Right ventricle myocardium superior (tissue), 1 donor: ENCODE results near the gene RARG. TPM values are rescaled to one million over a fixed set of nuclear protein-coding genes. Genes with fewer than 3 reads are reported as not detected.
A peak's percentile ranks its signal among the peaks of the same experiment; 100 is the strongest.
"Not testable (repeated sequence)": the region's sequence is repeated elsewhere in the genome, so short reads cannot be mapped to it uniquely, and the experiment has no call there.

Experiments
- ATAC-seq: fragments of 200-7000 bp; cut with Tn5 transposase; one replicate; pipeline ENCODE4 v1.9.1; 2020; ENCODE audit warnings: mild to moderate bottlenecking; ENCODE audit not compliant: poor library complexity
- DNase-seq: peaks from one replicate; pipeline ENCODE4 v3.0.0-alpha.2; 2020
- intact Hi-C: fragments of 100-400 bp; cut with DNase I; formaldehyde crosslinking; loops from one replicate; pipeline ENCODE4 v1.11.2; 2022
- total RNA-seq: library from RNA; stranded (reverse); fragmentation: NEBNext Ultra II Directional; extraction: Animal tissue kit (Norgen Biotek cat#: 25700); gene quantifications from one replicate; pipeline ENCODE4 v1.2.1, GENCODE V29; 2021
- donor health status: DM: no; HTN: yes; CAD: no; lungs with severe emphysema.

RARG gene
- total RNA-seq, 1 donor from 2014 or later = 15.4 TPM

DNA sequence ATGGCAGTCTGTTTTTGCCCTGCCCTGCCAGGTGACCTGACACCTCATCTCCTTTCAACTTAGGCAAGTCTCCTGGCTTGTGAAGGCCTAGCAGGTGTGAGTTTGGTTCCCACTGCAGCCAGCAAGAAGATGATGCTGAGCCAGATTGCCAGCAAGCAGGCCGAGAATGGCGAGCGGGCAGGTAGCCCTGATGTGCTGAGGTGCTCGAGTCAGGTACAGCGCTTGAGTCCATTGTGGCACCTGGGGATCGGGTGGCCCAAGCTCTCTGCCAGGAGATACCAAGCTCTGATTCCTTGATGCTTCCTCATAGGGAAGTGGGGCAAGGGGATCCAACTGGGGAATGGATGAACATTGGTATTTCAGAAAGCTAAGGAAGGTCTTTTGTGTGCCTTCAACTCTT lies 47.2 kb downstream of the RARG start:
- DNase-seq (no peak), ATAC-seq (no peak)
- intact Hi-C loops = no loop called here

DNA sequence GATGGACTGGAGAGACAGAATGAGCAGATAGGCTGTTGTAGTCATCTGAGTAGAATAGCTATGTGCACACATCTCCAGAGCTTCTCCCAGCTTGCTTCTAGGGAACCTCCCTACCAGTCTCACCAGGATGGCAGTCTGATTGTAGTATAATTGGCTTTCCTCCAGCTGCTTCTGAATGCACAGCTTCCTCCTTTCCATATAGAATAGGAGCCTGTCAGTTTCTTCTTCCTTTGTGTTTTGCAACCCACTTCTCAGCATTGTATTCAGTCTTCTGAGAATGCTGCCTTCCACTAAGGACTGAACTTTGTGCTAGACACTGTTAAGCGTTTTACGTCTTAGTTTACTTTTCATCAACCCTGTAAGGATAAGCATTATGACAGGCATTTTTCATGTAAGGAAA lies 49.1 kb downstream of the RARG start:
- ATAC-seq (no peak), DNase-seq (no peak)
- intact Hi-C loops = no loop called here

DNA sequence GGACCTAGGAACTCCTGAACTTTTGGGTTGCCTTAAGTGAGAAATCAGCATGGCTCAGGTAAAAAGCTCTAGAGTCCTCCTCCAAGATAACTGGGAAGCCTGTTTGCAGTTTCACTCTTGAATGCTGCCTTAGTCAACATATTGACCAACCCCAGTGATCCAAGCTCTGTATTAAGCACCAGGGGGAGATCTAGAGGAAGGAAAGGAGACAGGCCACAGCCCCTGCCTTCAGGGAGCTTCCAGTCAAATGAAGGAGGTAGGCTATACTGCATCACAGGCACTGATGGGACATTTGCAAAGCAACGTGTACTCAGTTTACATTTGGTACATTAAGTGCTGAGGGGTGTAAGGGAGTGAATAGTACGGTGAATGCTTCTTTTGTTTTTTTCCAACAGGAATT lies 50.1 kb downstream of the RARG start:
- no peak for ATAC-seq
- no peak for DNase-seq
- intact Hi-C loops = no loop called here

DNA sequence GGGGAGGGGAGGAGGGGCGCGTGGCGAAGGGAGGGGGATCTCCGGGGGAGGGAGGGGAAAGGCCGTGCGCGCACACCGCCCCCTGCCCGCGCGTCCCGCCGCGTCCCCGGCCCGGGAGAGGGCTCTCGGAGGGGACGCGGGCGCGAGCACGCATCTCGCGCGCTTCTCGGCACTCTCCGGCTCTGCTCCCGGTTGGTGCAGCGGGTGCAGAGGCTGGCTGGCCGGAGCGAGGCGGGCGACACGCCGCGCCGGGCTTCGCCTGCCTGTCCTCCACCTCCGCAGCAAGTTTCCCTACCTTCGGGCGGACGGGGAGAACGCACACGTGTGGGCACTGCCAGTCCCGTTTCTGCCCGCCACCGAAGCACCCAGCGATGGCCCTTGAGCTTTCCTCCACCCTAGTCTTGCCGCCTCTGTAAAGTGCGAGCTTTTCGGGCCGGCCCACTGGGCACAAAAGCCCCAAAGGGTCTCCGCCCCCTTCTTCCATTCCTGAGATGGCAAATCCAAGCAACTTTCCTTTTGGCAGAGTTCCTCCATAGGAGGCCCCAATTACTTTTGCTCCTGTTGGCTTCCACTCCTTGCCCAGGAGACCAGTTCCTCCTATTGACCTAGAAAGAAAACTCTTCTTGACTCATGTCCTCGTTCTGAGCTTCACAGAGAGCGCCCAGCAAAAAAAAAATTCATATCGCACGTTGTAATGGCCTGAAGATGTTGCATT lies 50.9 kb downstream of the RARG start:
- DNase-seq = peak; percentile 84
- intact Hi-C loops = no loop called here
- ATAC-seq = peak; percentile 83

DNA sequence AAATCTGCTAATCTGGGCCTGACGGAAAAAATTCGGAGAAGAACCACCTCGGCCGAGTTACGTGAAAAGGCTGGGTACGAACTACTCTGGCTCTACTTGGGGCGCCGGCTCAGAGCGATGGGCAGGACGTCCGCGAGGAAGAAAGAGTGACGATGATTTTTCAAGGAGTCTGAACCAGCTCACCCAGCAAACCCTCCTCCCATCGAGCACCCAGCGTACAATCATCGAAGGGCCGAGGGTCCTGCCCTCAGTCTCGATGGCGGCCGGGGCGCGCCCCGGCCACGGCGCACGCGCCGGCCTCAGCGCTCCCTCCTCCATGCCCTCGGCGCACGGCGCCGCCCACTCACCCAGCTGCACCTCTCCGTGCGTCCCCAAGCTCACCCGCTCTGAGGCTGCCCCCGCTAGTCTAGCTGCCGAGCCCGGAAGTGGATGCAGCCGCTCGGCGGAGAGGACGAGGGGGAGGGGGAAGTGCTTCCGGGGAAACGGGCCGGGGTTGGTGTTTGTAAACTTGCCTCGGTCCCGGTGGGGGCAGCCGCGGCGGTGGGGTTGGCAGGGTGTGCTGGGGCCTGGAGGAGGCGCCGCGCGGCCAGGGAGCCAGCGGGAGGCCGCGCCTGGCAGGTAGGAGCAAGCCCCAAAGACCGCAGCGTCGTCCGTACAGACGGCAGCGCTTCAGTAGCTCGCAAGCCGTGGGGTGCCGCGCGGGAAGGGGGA lies 51.6 kb downstream of the RARG start, which contains the start of the genes CSAD and ZNF740:
Gene CSAD, minus strand, starts transcription at position 706 of the 711 bp plus-strand sequence. CDS start 7,455 bp downstream, outside the sequence.
Gene ZNF740, plus strand, starts transcription at position 503 of the 711 bp plus-strand sequence. CDS start 1,262 bp downstream, outside the sequence.
- peak; percentile 99 for ATAC-seq
- intact Hi-C loops = no loop called here
- peak; percentile 99 for DNase-seq

DNA sequence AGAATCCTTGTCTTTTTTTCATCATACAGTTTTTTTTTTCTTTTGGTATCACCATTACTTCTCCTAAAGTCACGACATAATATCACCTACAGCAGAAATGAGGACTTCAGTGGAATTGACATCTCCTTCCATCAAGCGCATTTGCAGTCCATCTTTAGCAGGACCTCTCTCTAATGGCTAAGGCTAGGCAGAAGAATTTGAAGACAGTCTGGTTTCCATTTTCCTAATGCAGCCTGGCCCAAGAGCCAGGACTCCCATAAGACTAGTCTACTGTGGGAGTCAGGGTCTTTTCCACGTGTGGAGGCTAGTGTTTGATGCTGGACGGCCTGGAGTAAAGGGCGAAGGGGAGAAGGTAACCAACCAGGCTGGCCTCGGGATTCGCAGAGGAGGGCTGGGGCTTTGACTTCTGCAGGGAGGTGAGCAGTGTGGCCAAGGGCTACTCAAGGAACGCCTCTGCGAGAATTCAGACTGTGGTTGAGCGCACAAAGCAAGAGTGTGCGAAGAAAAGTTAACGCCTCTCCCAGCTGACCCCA lies 52.3 kb downstream of the RARG start:
- intact Hi-C loops = no loop called here
- ATAC-seq (peak; percentile 32), DNase-seq (no peak)

DNA sequence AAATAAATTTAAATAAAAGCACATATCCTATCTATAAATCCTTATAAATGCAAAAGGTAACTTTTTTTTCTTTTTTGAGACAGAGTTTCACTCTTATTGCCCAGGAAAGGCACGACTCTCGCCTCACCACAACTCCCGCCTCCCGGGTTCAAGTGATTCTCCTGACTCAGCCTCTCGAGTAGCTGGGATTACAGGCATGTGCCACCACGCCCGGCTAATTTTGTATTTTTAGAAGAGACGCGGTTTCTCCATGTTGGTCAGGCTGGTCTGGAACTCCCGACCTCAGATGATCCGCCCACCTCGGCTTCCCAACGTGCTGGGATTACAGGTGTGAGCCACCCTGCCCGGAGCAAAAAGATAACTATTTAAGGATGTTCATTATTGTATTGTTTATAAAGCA lies 53.2 kb downstream of the RARG start:
- DNase-seq, ATAC-seq, intact Hi-C loops: not testable (repeated sequence)

DNA sequence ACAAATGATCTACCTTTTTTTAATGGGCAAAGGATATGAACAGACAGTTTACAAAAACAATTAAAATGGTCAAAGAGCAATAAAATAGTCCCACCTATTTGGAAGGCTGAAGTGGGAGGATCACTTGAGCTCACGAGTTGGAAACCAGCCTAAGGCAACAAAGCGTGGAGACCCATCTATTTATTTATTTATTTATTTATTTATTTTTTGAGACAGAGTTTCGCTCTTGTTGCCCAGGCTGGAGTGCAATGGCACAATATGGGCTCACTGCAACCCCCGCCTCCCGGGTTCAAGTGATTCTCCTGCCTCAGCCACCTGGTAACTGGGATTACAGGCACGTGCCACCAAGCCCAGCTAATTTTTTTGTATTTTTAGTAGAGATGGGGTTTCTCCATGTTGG lies 54.6 kb downstream of the RARG start:
- intact Hi-C loops, DNase-seq, ATAC-seq: not testable (repeated sequence)

DNA sequence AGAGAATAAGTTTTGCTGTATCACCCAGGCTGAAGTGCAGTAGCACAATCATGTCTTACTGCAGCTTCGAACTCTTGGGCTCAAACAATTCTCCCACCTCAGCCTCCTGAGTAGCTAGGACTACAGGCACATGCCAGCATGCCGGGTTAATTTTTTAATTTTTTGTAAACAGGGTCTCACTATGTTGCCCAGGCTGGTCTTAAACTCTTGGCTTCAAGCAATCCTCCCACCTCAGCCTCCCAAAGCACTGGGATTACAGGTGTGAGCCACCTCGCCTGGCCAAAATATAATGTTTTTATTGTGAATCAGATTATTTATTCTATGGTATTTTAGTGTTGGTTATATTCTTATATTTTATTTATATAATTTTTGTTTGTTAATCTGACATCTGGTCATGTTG lies 55.3 kb downstream of the RARG start:
- DNase-seq (no peak), ATAC-seq (no peak)
- intact Hi-C loops = no loop called here

DNA sequence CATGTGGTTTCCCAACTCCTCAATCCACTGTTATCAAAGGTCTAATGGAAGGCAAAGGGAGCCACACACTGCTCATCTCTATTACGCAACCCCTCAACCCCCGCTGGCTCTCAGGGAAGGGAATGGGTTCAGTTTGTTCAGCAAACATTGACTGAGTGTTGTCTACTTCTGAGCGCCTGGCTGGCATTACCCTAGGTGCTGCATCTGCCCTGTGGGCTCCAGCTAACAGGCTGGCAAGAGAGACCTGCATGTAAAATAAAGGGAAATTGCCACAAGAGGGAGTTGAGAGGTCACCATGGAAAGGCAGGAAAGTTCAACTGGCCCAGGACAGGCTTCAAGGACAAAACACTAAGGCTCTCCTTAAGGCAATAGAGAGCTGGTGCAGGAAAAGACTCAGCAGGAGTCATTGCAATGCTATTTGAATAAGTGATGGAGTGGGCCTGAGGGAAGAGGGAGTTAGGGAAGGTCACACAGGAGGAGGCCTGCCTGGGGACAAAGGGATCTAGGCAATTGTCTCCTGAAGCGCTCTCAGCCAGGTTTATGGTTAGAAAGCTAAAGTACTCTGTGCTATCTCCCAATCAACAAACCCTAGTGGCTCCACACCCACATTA lies 57.0 kb downstream of the RARG start:
- intact Hi-C loops = no loop called here
- ATAC-seq (peak; percentile 34), DNase-seq (no peak)

DNA sequence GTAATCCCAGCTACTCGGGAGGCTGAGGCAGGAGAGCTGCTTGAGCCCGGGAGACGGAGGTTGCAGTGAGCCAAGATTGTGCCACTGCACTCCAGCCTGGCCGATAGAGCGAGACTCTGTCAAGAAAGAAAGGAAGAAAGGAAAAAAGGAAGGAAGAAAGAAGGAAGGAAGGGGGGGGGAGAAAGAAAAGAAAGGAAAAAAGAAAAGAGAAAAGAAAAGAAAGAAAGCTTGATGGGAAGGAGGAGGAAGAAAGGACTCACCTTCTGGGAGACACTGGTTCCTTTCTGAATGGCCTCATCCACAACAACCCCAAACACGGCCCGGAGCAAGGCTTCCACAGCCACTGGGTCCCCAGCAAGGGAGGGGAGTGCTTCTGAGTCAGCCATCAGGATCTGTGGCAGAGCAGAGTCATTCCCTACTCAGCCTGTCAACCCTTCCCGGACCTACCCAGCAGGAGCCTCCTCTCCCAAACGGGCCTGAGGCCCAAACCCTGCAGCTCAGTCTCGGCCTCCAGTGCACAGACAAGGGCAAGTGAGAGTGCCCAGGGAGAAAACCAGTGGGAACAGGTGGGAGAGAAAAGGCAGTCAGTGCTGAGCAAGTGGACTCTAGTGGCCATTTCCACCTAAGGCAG lies 58.8 kb downstream of the RARG start:
- DNase-seq = no peak
- ATAC-seq = no peak
- intact Hi-C loops = no loop called here

DNA sequence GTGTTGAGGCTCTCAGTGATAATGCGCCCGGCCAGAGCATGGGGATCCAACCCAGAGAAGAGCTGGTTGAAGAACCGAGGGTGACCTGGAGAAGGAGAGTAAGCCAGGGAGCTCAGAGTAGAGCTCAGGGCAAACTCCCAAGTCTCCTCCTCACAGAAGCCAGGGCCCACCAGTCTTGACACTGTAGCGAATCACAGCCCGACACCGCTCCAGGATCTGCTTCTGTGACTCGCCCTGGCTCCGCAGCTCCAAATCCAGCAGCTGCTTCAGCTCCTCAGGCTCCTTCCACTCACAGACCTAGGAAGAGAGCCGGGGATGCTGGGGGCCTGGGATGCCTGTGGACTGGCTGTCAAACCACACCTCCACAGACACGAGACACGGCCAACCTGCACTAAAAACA lies 59.7 kb downstream of the RARG start:
- intact Hi-C loops = no loop called here
- DNase-seq = no peak
- no peak for ATAC-seq

DNA sequence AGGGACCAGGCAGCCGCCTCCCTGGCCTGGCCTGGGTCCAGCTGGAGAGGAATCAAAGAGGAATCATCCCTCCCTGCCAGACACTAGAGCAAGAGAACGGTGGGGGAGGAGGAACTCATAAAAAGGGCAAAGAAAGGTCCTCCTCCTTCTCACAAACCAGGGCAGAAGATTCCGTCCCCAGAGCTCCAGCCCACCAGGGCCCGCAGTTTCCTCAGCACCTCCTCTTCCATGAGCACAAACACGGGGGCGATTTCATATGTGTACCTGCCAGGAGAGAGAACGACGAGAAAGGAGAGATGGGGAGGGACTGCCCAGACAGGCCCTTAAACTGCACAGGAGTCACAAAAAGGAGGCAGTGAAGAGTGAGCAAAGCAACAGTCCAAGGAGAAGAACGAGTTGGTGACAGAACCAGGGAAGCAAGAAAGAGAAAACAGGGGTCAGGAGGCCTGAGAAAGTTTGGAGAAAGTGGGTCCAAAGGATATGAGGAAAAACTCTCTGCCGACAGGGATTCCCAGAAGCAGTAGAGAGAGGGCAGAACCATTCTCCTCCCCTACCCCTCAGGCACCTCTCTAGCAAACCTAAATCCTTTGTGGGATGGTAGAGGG lies 60.2 kb downstream of the RARG start:
- DNase-seq = no peak
- intact Hi-C loops = no loop called here
- ATAC-seq = no peak

DNA sequence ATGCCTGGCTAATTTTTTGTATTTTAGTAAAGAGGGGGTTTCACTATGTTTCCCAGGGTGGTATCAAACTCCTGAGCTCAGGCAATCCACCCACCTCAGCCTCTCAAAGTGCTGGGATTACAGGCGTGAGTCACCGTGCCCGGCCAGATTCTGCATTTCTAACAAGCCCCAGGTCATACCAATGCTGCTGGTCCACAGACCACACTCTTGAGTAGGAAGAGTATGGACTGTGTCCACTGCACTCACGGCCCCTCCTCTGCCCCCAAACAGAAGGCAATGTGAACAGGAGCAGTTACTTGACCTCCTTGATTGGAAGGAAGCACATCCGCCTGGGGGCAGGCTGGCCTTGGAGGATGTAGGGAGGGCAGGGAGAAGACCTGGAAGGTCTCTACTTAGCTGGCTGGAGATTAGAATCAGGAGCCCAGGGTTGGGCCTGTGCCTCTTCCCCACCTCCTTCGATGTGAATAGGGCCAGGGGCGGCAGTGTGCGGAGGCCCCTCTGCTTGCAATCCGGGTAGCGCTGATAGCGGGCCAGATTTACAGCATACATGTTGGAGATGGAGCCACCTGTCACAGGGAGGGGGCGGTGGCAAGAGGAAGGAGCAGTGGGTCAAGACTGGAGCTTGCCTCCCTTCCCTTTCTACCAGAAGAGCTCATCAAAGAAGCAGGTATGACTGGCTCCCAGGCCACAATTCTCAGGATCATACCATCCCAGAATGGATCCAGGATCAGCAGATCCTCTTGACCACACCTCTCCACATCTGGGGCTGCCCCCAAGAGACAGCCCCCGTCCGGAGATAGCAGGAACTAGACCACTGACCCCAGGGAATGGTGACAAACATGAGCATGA lies 60.9 kb downstream of the RARG start:
- ATAC-seq (no peak), DNase-seq (no peak)
- intact Hi-C loops = no loop called here

DNA sequence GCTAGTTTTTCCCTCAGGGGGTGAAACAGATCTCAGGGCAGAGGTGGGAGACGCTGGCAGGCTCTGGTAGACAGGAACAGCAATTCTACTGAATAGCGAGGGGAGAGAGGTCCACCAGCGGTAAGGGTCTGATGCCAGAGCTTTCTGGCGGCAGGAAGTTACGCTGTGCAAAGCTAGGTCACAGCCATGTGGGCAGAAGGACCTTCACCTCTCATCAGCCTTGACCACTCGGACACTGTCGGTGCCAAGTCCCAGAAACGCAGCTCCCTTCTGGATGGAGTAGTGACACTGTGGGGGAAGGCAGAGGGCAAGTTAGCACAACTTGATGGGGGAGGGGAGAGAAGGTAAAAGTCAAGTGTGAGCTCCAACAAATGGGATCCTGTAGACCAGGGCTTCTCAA lies 61.8 kb downstream of the RARG start:
- intact Hi-C loops = no loop called here
- ATAC-seq = no peak
- DNase-seq = no peak

DNA sequence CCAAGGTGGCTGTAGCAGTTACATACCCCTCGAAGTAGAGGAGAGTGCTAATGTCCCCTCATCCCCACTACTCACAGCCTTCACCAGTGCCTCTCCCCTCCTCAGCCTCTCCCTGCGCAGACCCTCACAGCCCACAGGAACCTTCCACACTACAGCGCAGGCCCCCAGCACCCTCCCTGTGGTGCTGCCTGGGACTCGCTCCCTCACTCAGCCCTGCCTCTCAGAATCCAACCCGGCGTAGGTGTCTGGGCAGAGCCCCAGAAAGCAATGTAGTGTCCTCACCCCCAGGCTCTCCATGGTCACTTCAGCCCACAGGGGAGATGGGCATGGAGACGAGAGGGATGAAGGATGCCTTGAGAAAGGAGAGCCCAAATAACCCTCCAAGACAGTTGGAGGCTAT lies 62.4 kb downstream of the RARG start:
- ATAC-seq (no peak), DNase-seq (no peak)
- intact Hi-C loops = no loop called here

DNA sequence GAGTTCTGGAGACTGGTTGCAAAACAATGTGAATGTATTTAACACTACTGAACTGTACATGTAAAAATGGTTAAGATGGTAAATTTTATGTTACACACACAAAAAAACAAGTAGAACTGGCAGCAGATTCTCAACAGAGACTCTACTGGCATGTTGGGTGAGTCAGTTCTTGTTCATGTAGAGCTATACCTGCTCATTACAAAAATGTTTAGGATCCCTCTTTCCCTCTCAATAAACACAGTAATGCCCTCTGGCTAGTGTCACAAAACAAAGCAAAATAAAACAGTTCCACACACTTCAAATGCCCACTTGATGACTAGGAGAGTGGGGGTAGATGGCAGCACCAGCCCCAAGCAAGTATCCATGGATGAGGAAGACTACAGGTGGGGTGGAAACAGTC lies 65.2 kb downstream of the RARG start:
- intact Hi-C loops = no loop called here
- ATAC-seq (no peak), DNase-seq (no peak)

DNA sequence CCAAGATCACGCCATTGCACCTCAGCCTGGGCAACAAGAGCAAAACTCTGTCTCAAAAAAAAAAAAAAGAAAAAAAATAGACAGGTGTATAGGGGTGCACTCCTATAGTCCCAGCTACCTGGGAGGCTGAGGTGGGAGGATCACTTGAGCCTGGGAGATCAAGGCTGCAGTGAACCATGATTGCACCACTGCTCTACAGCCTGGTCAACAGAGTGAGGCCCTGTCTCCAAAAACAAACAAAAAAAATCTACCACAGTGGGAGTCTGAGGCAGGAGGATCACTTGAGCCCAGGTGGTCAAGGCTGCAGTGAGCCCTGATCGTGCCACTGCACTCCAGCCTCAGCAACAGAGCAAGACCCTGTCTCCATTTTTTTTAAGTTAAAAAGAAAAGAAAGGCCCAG lies 69.0 kb downstream of the RARG start:
- intact Hi-C loops, ATAC-seq: not testable (repeated sequence)

More for the DNA sequence above, 69.0 kb downstream of the RARG start:
- not testable (repeated sequence) for DNase-seq
